Measurements from ENCODE around the gene EXD3. TPM values are rescaled to one million over a fixed set of nuclear protein-coding genes. Genes with fewer than 3 reads are reported as not detected.
A peak's percentile ranks its signal among the peaks of the same experiment; 100 is the strongest.

Gene EXD3
- total RNA-seq, 2 experiments from 2014 or later, result 8.1 to 9.0 TPM

GRCh38 chr9:137303893-137304382, 119.0 kb downstream of the EXD3 start:
- DNase-seq, result no peak

GRCh38 chr9:137303151-137303892, 119.6 kb downstream of the EXD3 start:
- ATAC-seq, result no peak
- POLR2A ChIA-PET, result interaction anchor here (1.1 to 1.9 kb wide), 2 partner anchors 21 to 84 kb away, joined by 3 to 5 read pairs; no protein-coding TSS in a partner anchor

More at GRCh38 chr9:137303893-137304382, 119.0 kb downstream of the EXD3 start:
- Mint-ChIP-seq H3K27ac (no peak overlapping the region), H3K9me3 (no peaks in the 10 kb centered on the region), H3K36me3 (ENCODE audit: low read depth) (no peaks in the 10 kb centered on the region), H3K4me1 (ENCODE audit: low read depth) (peaks cover 17% of the 10 kb centered on the region), H3K4me3 (no peak overlapping the region), H3K27me3 (peaks cover 9% of the 10 kb centered on the region)
- ChIA-PET POLR2A (interaction anchor here (1.1 to 1.2 kb wide), 2 partner anchors 83 to 116 kb away, joined by 3 read pairs; partner anchors contain the start of gene ANAPC2), CTCF (interaction anchor here (0.9 to 1.0 kb wide), 2 partner anchors 67 to 138 kb away, joined by 3 read pairs; no protein-coding TSS in a partner anchor)
- TF ChIP-seq CTCF (IDR thresholded peaks at IDR 0.05), result no peak
- intact Hi-C loops (cut with micrococcal nuclease), result loop anchor here (10.0 kb wide), 1 partner anchor 221 kb away; no protein-coding TSS in a partner anchor
- ATAC-seq, result no peak

GRCh38 chr9:137302449-137303150, 120.4 kb downstream of the EXD3 start:
- peak; percentile 75 for TF ChIP-seq CTCF (IDR thresholded peaks at IDR 0.05)

More at GRCh38 chr9:137303151-137303892, 119.6 kb downstream of the EXD3 start:
- H3K27ac Mint-ChIP-seq, result no peak overlapping the region
- peaks cover 13% of the 10 kb centered on the region for H3K27me3 Mint-ChIP-seq
- no peak overlapping the region for H3K4me3 Mint-ChIP-seq
- intact Hi-C loops (cut with micrococcal nuclease), result loop anchor here (10.0 kb wide), 1 partner anchor 221 kb away; no protein-coding TSS in a partner anchor
- peaks cover 17% of the 10 kb centered on the region for H3K4me1 Mint-ChIP-seq (ENCODE audit: low read depth)
- DNase-seq, result no peak
- TF ChIP-seq CTCF (IDR thresholded peaks at IDR 0.05), result no peak
- CTCF ChIA-PET, result interaction anchor here (0.9 to 2.4 kb wide), 4 partner anchors 67 to 232 kb away, joined by 3 to 6 read pairs (median 4); no protein-coding TSS in a partner anchor
- H3K9me3 Mint-ChIP-seq, result no peaks in the 10 kb centered on the region
- H3K36me3 Mint-ChIP-seq (ENCODE audit: low read depth), result no peaks in the 10 kb centered on the region

DNA sequence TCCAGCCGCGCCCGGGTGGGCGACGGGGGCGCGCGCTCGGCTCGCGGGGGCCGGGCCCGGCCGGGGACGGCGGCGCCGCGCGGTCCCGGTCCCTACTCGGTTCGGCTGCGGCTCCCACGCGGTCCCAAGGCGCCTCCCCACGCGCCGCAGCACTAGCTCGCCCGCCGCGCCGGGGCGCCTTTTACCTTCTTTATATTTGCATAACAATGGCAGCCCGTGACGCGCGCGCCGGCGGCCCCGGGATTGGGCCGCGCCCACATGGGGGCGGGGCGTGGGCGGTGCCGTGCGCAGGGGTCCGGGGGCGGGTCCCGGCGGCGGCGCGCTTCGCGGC, 120.9 kb downstream of the EXD3 start, which contains the start of gene NRARP:
Gene NRARP (minus strand): TSS at position 154 of the 331 bp plus-strand sequence. CDS start 343 bp downstream, outside the sequence.
- DNase-seq (peak; percentile 95), ATAC-seq (peak; percentile 73)
- CTCF ChIA-PET, result interaction anchor here (0.9 to 2.4 kb wide), 17 partner anchors 11 to 233 kb away, joined by 3 to 8 read pairs (median 3); partner anchors contain the start of genes EXD3 and NOXA1
- Mint-ChIP-seq H3K4me1 (ENCODE audit: low read depth) (peaks cover 12% of the 10 kb centered on the region), H3K27me3 (peaks cover 18% of the 10 kb centered on the region), H3K27ac (no peak within 1 kb of the TSS), H3K4me3 (peak within 1 kb of the TSS; percentile 73), H3K9me3 (no peaks in the 10 kb centered on the region), H3K36me3 (ENCODE audit: low read depth) (no peaks in the 10 kb centered on the region)
- intact Hi-C loops (cut with micrococcal nuclease), result loop anchor here (10.0 kb wide), 1 partner anchor 223 kb away; no protein-coding TSS in a partner anchor
- no peak for TF ChIP-seq CTCF (IDR thresholded peaks at IDR 0.05)
- POLR2A ChIA-PET, result interaction anchor here (0.9 to 1.9 kb wide), 8 partner anchors 11 to 121 kb away, joined by 3 to 5 read pairs (median 3); partner anchors contain the start of genes EXD3, NELFB, NOXA1 and RNF208

More at GRCh38 chr9:137302449-137303150, 120.4 kb downstream of the EXD3 start:
- intact Hi-C loops (cut with micrococcal nuclease), result loop anchor here (10.0 kb wide), 1 partner anchor 222 kb away; no protein-coding TSS in a partner anchor
- CTCF ChIA-PET, result interaction anchor here (0.9 to 2.4 kb wide), 16 partner anchors 14 to 232 kb away, joined by 3 to 8 read pairs (median 3); partner anchors contain the start of genes EXD3 and NOXA1
- Mint-ChIP-seq H3K4me1 (ENCODE audit: low read depth) (peaks cover 16% of the 10 kb centered on the region), H3K27ac (no peak overlapping the region), H3K9me3 (no peaks in the 10 kb centered on the region), H3K36me3 (ENCODE audit: low read depth) (no peaks in the 10 kb centered on the region), H3K4me3 (no peak overlapping the region), H3K27me3 (peaks cover 14% of the 10 kb centered on the region)
- ATAC-seq, result peak; percentile 29
- POLR2A ChIA-PET, result interaction anchor here (1.0 to 1.9 kb wide), 4 partner anchors 15 to 121 kb away, joined by 3 to 5 read pairs (median 3); partner anchors contain the start of genes EXD3 and NOXA1
- DNase-seq, result no peak
